HG02571 (cell line): ENCODE results near the gene F2R.
A peak's percentile ranks its signal among the peaks of the same experiment; 100 is the strongest.
"Not testable (repeated sequence)": the region's sequence is repeated elsewhere in the genome, so short reads cannot be mapped to it uniquely, and the experiment has no call there.

Source experiments
- ATAC-seq: cut with Tn5 transposase; IDR thresholded peaks from one replicate; pipeline ENCODE4 v1.9.1; 2021; ENCODE audit warnings: mild to moderate bottlenecking, moderate library complexity; ENCODE audit not compliant: unreplicated experiment

F2R gene

DNA sequence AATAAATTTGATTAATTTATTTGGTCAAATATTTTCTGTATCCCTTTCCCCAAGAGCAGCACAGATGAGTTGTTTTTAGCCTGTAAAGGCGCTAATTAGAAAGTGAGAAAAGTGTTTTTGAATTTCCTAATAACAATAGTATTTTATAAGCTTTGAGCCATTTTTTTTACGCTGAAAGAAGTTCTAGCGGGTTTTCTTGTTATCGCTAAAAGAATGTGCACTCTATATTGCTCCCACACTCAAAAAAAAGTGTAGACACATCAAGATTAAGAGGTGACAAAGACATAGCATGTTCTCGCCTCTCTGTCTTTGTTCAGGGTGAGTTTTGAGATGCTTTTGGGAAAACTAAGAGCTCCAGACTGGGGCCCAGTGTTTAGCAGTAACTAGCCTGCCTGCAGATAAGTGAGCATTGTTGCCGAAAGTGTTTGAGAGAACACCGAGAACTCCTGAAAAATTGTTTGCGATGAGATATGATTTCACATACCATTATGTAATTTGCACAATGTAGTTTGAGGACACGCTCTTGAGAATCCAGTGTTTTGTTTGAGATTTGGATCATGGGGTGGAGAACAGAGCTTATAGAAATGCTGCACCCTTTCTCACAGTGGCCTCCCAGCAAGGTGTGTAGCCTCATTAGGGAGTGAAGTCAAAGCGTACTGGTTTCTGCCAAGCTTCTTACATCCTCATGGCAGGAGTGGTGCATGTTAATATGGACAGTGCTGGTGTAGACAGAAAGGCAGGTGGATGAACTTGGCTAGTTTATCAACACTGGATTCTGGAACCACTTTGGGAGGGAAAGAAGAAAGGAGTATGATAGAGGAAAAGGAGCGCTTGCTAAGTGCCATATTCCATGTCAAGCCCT, 1.5 kb downstream of the F2R start:
- no peak for ATAC-seq

GRCh38 chr5:76718381-76718832, 2.5 kb downstream of the F2R start:
- no peak for ATAC-seq

DNA sequence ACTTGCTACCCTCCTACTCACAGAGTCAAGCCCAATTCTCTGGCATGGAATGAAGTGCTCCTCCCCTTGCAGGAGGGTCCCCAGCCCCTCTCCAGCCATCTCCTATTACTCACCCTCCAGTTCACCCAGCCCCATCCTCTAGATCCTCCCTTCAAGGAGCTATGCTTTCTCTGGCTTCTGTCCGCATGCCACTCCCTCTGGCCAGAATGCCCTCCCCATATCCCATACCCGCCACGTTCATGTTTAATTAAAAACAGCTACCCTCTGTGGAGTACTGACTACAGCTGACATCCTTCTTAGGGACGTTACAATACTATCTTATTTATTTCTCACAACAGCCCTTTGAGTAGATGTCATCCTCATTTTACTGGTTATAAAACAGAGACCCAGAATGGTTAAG, 3.0 kb downstream of the F2R start:
- ATAC-seq: no peak

GRCh38 chr5:76720988-76721569, 5.2 kb downstream of the F2R start:
- peak; percentile 93 for ATAC-seq

GRCh38 chr5:76723266-76723665, 7.3 kb downstream of the F2R start:
- no peak for ATAC-seq

GRCh38 chr5:76723906-76724305, 8.0 kb downstream of the F2R start:
- ATAC-seq: no peak

DNA sequence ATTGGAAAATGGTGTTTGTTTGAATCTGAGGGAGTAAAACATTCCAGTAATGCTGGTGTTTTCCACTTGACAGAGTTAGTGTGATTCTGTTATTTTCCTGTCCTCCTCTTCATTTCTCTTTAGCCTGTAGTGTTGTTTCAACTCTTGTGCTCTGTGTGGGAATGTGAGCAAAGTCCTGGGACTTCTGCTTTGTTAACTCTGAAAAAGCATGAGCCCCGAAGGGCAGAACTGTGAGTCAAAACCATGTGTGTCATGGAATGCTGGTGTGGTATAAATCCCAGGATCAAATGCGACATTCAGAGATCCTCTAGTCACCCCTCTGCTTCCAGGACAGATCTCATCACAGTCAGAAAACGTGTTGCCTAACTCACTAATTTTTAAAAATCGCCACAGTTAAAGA, 8.9 kb downstream of the F2R start:
- ATAC-seq: no peak

DNA sequence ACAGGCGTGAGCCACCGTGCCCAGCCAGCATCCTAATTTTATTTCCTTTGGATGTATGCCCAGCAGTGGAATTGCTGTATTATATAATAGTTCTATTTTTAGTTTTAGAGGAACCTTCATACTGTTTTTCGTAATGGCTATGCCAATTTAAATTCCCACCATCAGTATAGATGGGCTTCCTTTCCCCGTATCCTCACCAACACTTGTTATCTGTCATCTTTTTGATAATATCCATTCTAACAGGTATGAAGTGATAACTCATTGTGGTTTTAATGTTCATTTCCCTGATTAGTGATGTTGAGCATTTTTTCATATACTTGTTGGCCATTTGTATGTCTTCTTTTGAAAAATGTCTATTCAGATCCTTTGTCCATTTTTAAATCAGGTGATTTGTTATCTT, 13.0 kb downstream of the F2R start:
- no peak for ATAC-seq

GRCh38 chr5:76729373-76730290, 13.7 kb downstream of the F2R start:
- ATAC-seq: no peak

DNA sequence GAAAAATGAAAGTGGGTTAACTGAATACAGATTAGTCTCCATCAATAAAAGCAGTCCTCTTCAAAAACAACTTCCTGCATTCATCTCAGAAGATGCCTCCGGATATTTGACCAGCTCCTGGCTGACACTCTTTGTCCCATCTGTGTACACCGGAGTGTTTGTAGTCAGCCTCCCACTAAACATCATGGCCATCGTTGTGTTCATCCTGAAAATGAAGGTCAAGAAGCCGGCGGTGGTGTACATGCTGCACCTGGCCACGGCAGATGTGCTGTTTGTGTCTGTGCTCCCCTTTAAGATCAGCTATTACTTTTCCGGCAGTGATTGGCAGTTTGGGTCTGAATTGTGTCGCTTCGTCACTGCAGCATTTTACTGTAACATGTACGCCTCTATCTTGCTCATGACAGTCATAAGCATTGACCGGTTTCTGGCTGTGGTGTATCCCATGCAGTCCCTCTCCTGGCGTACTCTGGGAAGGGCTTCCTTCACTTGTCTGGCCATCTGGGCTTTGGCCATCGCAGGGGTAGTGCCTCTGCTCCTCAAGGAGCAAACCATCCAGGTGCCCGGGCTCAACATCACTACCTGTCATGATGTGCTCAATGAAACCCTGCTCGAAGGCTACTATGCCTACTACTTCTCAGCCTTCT, 16.6 kb downstream of the F2R start:
- no peak for ATAC-seq

DNA sequence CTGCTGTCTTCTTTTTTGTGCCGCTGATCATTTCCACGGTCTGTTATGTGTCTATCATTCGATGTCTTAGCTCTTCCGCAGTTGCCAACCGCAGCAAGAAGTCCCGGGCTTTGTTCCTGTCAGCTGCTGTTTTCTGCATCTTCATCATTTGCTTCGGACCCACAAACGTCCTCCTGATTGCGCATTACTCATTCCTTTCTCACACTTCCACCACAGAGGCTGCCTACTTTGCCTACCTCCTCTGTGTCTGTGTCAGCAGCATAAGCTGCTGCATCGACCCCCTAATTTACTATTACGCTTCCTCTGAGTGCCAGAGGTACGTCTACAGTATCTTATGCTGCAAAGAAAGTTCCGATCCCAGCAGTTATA, 17.1 kb downstream of the F2R start:
- ATAC-seq: peak; percentile 73

- no peak for ATAC-seq
Measured at GRCh38 chr5:76735762-76736545, 20.0 kb downstream of the F2R start.

- no peak for ATAC-seq
Measured at GRCh38 chr5:76736679-76737556, 21.0 kb downstream of the F2R start.

GRCh38 chr5:76737846-76738245, 21.9 kb downstream of the F2R start:
- no peak for ATAC-seq

GRCh38 chr5:76741506-76741905, 25.6 kb downstream of the F2R start:
- ATAC-seq: not testable (repeated sequence)

DNA sequence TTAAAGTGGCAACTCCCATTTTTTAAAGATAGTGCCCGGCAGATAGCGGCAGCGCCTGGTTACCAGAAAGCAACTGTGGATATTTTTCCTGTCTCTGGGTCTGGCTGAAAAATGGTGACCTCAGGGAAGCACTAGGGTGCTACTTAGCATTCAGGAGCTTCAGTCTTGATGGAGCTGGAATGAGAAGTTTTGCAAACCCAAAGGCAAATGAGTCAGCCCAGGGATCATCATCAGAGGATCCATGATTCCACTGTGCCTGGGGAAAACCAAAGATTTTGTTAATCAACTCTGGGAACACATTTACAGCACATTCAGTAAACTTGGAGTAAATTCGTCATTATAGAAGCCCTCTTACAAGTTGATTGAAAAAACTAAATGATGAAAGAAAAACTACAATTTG, 26.7 kb downstream of the F2R start:
- ATAC-seq: no peak

DNA sequence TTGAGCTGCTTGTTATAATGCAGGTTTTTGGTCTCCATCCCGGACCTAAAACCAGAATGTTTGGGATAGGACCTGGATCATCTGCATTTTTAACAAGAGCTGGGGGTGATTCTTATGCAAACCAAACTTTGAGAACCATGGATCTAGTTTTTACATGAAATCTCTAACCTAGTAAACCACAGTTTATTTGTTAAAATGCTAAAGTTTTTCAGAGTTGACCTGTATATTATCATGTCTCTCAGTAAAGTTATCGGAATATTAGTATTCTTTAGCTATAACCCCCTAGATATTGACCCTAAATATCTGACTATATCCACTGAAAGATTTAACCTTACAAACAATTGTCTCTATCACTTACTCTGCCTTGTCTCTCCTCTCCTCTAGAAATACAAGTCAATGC, 28.7 kb downstream of the F2R start:
- no peak for ATAC-seq

- no peak for ATAC-seq
Measured at GRCh38 chr5:76745670-76746069, 29.7 kb downstream of the F2R start.

- no peak for ATAC-seq
Measured at GRCh38 chr5:76746677-76747076, 30.8 kb downstream of the F2R start.
